Ishikawa (cell line): Measurements from ENCODE around the gene ARHGAP26.

Experiments used
- CEBPB ChIP-seq: IDR thresholded peaks from 2 replicates; pipeline ENCODE4 v1.6.1; 2012
- CREB1 ChIP-seq: IDR thresholded peaks from 2 replicates; pipeline ENCODE4 v1.6.1; 2012; ENCODE audit warnings: low read depth
- EGR1 ChIP-seq: IDR thresholded peaks from 2 replicates; pipeline ENCODE4 v1.6.1; 2012
- EP300 ChIP-seq: IDR thresholded peaks from 2 replicates; pipeline ENCODE4 v1.6.1; 2012; ENCODE audit warnings: borderline replicate concordance
- FOXM1 ChIP-seq: IDR thresholded peaks from 2 replicates; pipeline ENCODE4 v1.6.1; 2012; ENCODE audit warnings: low read depth, borderline replicate concordance
- MAX ChIP-seq: IDR thresholded peaks from 2 replicates; pipeline ENCODE4 v1.6.1; 2012
- NFIC ChIP-seq: IDR thresholded peaks from 2 replicates; pipeline ENCODE4 v1.6.1; 2012
- RAD21 ChIP-seq: IDR thresholded peaks from 2 replicates; pipeline ENCODE4 v1.6.1; 2012; ENCODE audit warnings: low read depth
- TAF1 ChIP-seq: IDR thresholded peaks from 2 replicates; pipeline ENCODE4 v1.6.1; 2012; ENCODE audit warnings: low read depth, mild to moderate bottlenecking
- TCF12 ChIP-seq: IDR thresholded peaks from 2 replicates; pipeline ENCODE4 v1.6.1; 2012; ENCODE audit warnings: low read depth
- TEAD4 ChIP-seq: IDR thresholded peaks from 2 replicates; pipeline ENCODE4 v1.6.1; 2012
- USF1 ChIP-seq: IDR thresholded peaks from 2 replicates; pipeline ENCODE4 v1.6.1; 2012
- YY1 ChIP-seq: IDR thresholded peaks from 2 replicates; pipeline ENCODE4 v1.6.1; 2012; ENCODE audit warnings: low read depth
- ZBTB7A ChIP-seq: IDR thresholded peaks from 2 replicates; pipeline ENCODE4 v1.6.1; 2012; ENCODE audit warnings: low read depth
- TF ChIP-seq, protein P1 (sequence below): IDR thresholded peaks from 2 replicates; pipeline ENCODE4 v1.6.1; 2012; ENCODE audit warnings: low read depth, mild to moderate bottlenecking

ARHGAP26 gene

DNA sequence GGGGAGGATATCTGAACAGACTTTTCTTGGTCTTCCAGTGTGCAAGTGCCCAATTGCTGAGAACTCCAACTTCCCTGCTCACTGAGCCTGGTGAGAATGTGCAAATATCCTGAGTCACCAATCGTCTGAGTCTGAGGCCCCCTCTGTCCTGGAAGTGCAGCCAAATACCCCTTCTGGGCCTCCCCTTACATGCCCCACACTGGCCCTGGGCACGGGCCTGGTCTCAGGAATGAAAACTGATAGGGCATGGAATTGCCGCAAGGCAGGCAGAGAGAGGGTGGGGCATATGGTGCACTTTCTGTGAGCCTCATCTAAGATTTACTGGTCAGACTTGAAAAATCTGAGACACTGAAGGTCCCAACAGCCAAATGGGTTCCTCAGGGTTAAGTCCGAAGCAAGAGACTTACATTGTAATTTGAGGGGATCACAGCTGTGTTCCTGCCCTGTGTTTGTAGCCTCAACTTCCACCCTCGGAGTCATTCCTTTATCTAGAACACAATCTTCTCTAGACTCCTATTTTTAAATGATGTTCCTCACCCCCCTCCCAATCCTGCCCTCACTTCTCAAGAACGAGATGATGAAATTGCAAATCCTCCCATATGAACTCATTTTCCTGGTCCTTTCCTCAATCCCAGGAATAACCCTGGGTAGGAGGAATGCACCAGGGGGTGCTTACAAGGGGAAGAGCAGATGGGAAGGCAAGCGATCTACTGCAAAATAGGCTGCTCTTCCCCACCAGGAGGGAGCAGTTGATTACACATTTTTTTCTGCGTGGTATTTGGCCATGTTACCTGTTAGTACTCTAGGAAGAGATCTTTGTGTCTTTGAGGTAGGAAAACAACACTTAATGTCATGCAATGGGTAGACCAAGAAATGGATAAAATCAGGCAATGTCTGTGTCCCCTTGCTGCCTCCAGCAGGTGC, 34.6 kb upstream of the ARHGAP26 start:
- TF ChIP-seq EP300 (no peak), NFIC (no peak), YY1 (no peak), FOXM1 (no peak), MAX (no peak), CREB1 (no peak), ZBTB7A (no peak)
- TF ChIP-seq, protein P1, sequence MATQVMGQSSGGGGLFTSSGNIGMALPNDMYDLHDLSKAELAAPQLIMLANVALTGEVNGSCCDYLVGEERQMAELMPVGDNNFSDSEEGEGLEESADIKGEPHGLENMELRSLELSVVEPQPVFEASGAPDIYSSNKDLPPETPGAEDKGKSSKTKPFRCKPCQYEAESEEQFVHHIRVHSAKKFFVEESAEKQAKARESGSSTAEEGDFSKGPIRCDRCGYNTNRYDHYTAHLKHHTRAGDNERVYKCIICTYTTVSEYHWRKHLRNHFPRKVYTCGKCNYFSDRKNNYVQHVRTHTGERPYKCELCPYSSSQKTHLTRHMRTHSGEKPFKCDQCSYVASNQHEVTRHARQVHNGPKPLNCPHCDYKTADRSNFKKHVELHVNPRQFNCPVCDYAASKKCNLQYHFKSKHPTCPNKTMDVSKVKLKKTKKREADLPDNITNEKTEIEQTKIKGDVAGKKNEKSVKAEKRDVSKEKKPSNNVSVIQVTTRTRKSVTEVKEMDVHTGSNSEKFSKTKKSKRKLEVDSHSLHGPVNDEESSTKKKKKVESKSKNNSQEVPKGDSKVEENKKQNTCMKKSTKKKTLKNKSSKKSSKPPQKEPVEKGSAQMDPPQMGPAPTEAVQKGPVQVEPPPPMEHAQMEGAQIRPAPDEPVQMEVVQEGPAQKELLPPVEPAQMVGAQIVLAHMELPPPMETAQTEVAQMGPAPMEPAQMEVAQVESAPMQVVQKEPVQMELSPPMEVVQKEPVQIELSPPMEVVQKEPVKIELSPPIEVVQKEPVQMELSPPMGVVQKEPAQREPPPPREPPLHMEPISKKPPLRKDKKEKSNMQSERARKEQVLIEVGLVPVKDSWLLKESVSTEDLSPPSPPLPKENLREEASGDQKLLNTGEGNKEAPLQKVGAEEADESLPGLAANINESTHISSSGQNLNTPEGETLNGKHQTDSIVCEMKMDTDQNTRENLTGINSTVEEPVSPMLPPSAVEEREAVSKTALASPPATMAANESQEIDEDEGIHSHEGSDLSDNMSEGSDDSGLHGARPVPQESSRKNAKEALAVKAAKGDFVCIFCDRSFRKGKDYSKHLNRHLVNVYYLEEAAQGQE, result no peak

DNA sequence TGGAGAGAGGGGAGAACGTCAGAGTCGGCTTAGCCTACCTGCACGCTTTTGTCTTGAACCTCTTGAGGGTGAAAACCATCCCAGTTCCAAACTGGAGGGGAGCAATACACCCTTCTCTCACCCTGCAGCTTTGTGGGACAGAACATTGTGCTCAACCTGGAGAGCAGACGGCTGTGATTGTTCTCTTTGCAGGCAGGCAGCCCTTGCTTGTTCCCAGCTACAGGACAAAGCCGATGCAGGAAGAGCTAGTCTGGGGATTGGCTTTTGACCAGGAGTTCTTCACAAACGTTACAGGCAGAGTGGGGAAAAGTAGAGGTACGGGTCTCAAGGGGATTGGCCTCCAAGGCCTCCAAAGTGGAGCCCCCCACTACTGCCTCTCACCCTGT, 33.9 kb upstream of the ARHGAP26 start:
- TF ChIP-seq CEBPB (no peak), EGR1 (no peak), TCF12 (no peak), TAF1 (no peak), TEAD4 (no peak), CREB1 (no peak), FOXM1 (no peak), RAD21 (no peak)
- TF ChIP-seq, protein P1, result no peak

- no peak for TF ChIP-seq EGR1
- no peak for TF ChIP-seq YY1
- TF ChIP-seq CREB1, result no peak
- TF ChIP-seq FOXM1, result no peak
- no peak for TF ChIP-seq ZBTB7A
- TF ChIP-seq NFIC, result no peak
- TF ChIP-seq TCF12, result no peak
- TF ChIP-seq CEBPB, result no peak
- TF ChIP-seq MAX, result no peak
- TF ChIP-seq TAF1, result no peak
- no peak for TF ChIP-seq TEAD4
- no peak for TF ChIP-seq USF1
- TF ChIP-seq, protein P1, result no peak
- TF ChIP-seq EP300, result no peak
- no peak for TF ChIP-seq RAD21
These were observed 33.0 kb upstream of the ARHGAP26 start for GRCh38 chr5:142737179-142737578.

GRCh38 chr5:142740474-142741242, 29.5 kb upstream of the ARHGAP26 start:
- TF ChIP-seq TAF1 (no peak), YY1 (no peak), TEAD4 (no peak), RAD21 (no peak), EGR1 (no peak), NFIC (no peak), TCF12 (no peak), USF1 (no peak), EP300 (no peak), CEBPB (no peak), CREB1 (no peak), ZBTB7A (no peak), MAX (no peak), FOXM1 (no peak)
- TF ChIP-seq, protein P1, result no peak
